Stimulated activated CD4-positive, alpha-beta T cell treated with anti-CD3 and anti-CD28 coated beads, TNF-alpha, amount 100 ng/mL, for 48 hours (primary cell): Measurements from ENCODE around the gene PROSER2.
"Not testable (repeated sequence)": the region's sequence is repeated elsewhere in the genome, so short reads cannot be mapped to it uniquely, and the experiment has no call there.

Experiments
- DNase-seq, 3 donors: peaks; one replicate each; pipeline ENCODE4 v3.0.0-alpha.2; 2020; ENCODE audit warnings: low read depth in 3 of 3

The PROSER2 gene

GRCh38 chr10:11885437-11886137 lies 62.4 kb downstream of the PROSER2 start:
- no peak for DNase-seq

- no peak for DNase-seq
Measured at GRCh38 chr10:11886138-11886474, 63.0 kb downstream of the PROSER2 start.

GRCh38 chr10:11886851-11887250 lies 63.7 kb downstream of the PROSER2 start:
- DNase-seq = no peak

- DNase-seq = no peak
Measured at GRCh38 chr10:11887381-11888227, 64.4 kb downstream of the PROSER2 start.

- DNase-seq = not testable (repeated sequence)
Measured at GRCh38 chr10:11889263-11889662, 66.1 kb downstream of the PROSER2 start.

GRCh38 chr10:11891776-11892486 lies 68.8 kb downstream of the PROSER2 start:
- no peak for DNase-seq

GRCh38 chr10:11893749-11894278 lies 70.7 kb downstream of the PROSER2 start:
- DNase-seq = no peak

- no peak for DNase-seq
Measured at GRCh38 chr10:11894381-11895107, 71.4 kb downstream of the PROSER2 start.

GRCh38 chr10:11895108-11895466 lies 71.9 kb downstream of the PROSER2 start:
- no peak for DNase-seq

- DNase-seq = no peak
Measured at GRCh38 chr10:11895598-11895997, 72.4 kb downstream of the PROSER2 start.

GRCh38 chr10:11896549-11897200 lies 73.5 kb downstream of the PROSER2 start:
- no peak for DNase-seq

GRCh38 chr10:11898033-11898371 lies 74.8 kb downstream of the PROSER2 start:
- no peak for DNase-seq

GRCh38 chr10:11898372-11899066 lies 75.4 kb downstream of the PROSER2 start:
- DNase-seq = no peak

- no peak for DNase-seq
Measured at GRCh38 chr10:11899067-11899876, 76.1 kb downstream of the PROSER2 start.

- DNase-seq = no peak
Measured at GRCh38 chr10:11901036-11901301, 77.8 kb downstream of the PROSER2 start.

- no peak for DNase-seq
Measured at GRCh38 chr10:11901454-11901832, 78.3 kb downstream of the PROSER2 start.

- DNase-seq = no peak
Measured at GRCh38 chr10:11901833-11902475, 78.8 kb downstream of the PROSER2 start.

GRCh38 chr10:11902646-11903045 lies 79.5 kb downstream of the PROSER2 start:
- DNase-seq = no peak

GRCh38 chr10:11906714-11907113 lies 83.6 kb downstream of the PROSER2 start:
- no peak for DNase-seq

GRCh38 chr10:11907914-11908313 lies 84.8 kb downstream of the PROSER2 start:
- no peak for DNase-seq
